HepG2 (cell line): Measurements from ENCODE around the gene MYL6B. TPM values are rescaled to one million over a fixed set of nuclear protein-coding genes. Genes with fewer than 3 reads are reported as not detected.

ENCODE experiments used
- ATAC-seq: fragments of 200-7000 bp; cut with Tn5 transposase; 3 replicates; pipeline ENCODE4 v1.9.1; 2020; ENCODE audit warnings: mild to moderate bottlenecking, moderate library complexity
- BruUV-seq: library from RNA; stranded (reverse); fragments of 400-500 nt; replicated peaks from 2 replicates; lab custom pipeline; 2021; lab: Mats Ljungman, UMichigan
- CTCF ChIA-PET: fragments of 300-600 bp; formaldehyde crosslinking; extraction: SDS; loops from one replicate; lab custom pipeline; 2021; ENCODE audit warnings: low total read pairs, inconsistent platforms, low intra/inter-chr PET ratio; lab: Yijun Ruan, JAX
- POLR2A ChIA-PET: fragments of 350-600 bp; sonication (Branson Sonifier 250); formaldehyde crosslinking; loops from one replicate; lab custom pipeline; 2020; ENCODE audit warnings: antibody characterized with exemption, inconsistent platforms; lab: Yijun Ruan, JAX
- DNase-seq: peaks from one replicate; pipeline ENCODE4 v3.0.0-alpha.2; 2015; ENCODE audit warnings: low spot score
- FAIRE-seq: peaks from 3 replicates; lab custom pipeline; 2011; peaks lifted over from hg19 to GRCh38; lab: Jason Lieb, UNC
- H2AFZ ChIP-seq: one replicate; pipeline ENCODE4 v1.6.1; 2011; ENCODE audit warnings: low read length, inconsistent platforms
- H3K27ac ChIP-seq: fragments of 300-600 bp; 3 replicates; pipeline ENCODE4 v1.8.0; 2011; ENCODE audit warnings: mixed run types, mild to moderate bottlenecking, mixed read lengths, low read length, inconsistent platforms; ENCODE audit not compliant: insufficient read depth; ENCODE audit errors: extremely low read length
- H3K27me3 ChIP-seq, 2 experiments: fragments of 200-600 bp in 1 of 2; 2 replicates in 1 of 2; 3 replicates in 1 of 2; pipeline versions ENCODE4 v1.6.0 to v1.8.0; 2011; ENCODE audit warnings: low read length in 2 of 2, mild to moderate bottlenecking in 2 of 2, moderate library complexity in 2 of 2, inconsistent platforms in 1 of 2; ENCODE audit not compliant: insufficient read depth in 2 of 2, control insufficient read depth in 1 of 2
- H3K36me3 ChIP-seq, 2 experiments: fragments of 200-600 bp in 1 of 2; replicated peaks in 1 of 2; 2 replicates in 1 of 2; 3 replicates in 1 of 2; pipeline versions ENCODE4 v1.5.1 to v1.8.0; 2011; ENCODE audit warnings: low read length in 2 of 2, inconsistent platforms in 1 of 2; ENCODE audit not compliant: insufficient read depth in 2 of 2, control insufficient read depth in 1 of 2
- H3K4me1 ChIP-seq: 2 replicates; pipeline ENCODE4 v1.5.1; 2012; ENCODE audit warnings: low read length, inconsistent platforms; ENCODE audit not compliant: insufficient read depth
- H3K4me2 ChIP-seq: 2 replicates; pipeline ENCODE4 v1.6.0; 2011; ENCODE audit warnings: low read depth, low read length, inconsistent platforms
- H3K4me3 ChIP-seq, 3 experiments: fragments of 200-600 bp in 1 of 3; sonication (generic), shearing (Covaris generic) in 1 of 3; replicated peaks in 1 of 3; 2 replicates each; pipeline ENCODE4 v1.5.1; 2011 to 2016; ENCODE audit warnings: low read length in 3 of 3, inconsistent platforms in 2 of 3, low read depth in 2 of 3, mild to moderate bottlenecking in 2 of 3, control low read depth in 1 of 3, mixed read lengths in 1 of 3; ENCODE audit not compliant: insufficient read depth in 1 of 3
- H3K79me2 ChIP-seq: one replicate; pipeline ENCODE4 v1.6.1; 2011; ENCODE audit warnings: low read length, inconsistent platforms; ENCODE audit not compliant: insufficient read depth
- H3K9ac ChIP-seq: 2 replicates; pipeline ENCODE4 v1.6.0; 2011; ENCODE audit warnings: mild to moderate bottlenecking, low read depth, low read length, inconsistent platforms; ENCODE audit not compliant: insufficient read depth
- H3K9me3 ChIP-seq: 2 replicates; pipeline ENCODE4 v1.5.1; 2012; ENCODE audit warnings: mild to moderate bottlenecking, low read length
- H4K20me1 ChIP-seq: 2 replicates; pipeline ENCODE4 v1.6.0; 2011; ENCODE audit warnings: inconsistent platforms, mild to moderate bottlenecking, low read length, moderate library complexity; ENCODE audit not compliant: insufficient read depth
- AKAP8 ChIP-seq: sonication (generic); formaldehyde crosslinking; IDR thresholded peaks from 2 replicates; pipeline ENCODE4 v1.5.1; 2020; ENCODE audit warnings: mild to moderate bottlenecking, missing genetic modification reagents
- EP300 ChIP-seq, 3 experiments: sonication (generic) in 1 of 3; formaldehyde crosslinking in 1 of 3; IDR thresholded peaks; 2 replicates each; pipeline versions ENCODE4 v1.5.1 to v1.6.1; 2011 to 2020; ENCODE audit warnings: low read depth in 2 of 3, low read length in 2 of 3, borderline replicate concordance in 1 of 3, improper control_type of control experiment in 1 of 3, mild to moderate bottlenecking in 1 of 3, missing genetic modification reagents in 1 of 3, moderate library complexity in 1 of 3
- GLI4 ChIP-seq: sonication (generic); formaldehyde crosslinking; IDR thresholded peaks from 2 replicates; pipeline ENCODE4 v1.5.1; 2020; ENCODE audit warnings: missing genetic modification reagents, mild to moderate bottlenecking, moderate library complexity, borderline replicate concordance
- HMGXB4 ChIP-seq, 2 experiments: sonication (generic) in 1 of 2; formaldehyde crosslinking in 1 of 2; IDR thresholded peaks; 2 replicates each; pipeline versions ENCODE4 v1.4.0 to v1.6.1; 2018 to 2020; ENCODE audit warnings: missing genetic modification reagents in 2 of 2, borderline replicate concordance in 1 of 2, low read depth in 1 of 2, mild to moderate bottlenecking in 1 of 2, missing biosample characterization in 1 of 2
- NCOA2 ChIP-seq: sonication (generic); formaldehyde crosslinking; IDR thresholded peaks from 2 replicates; pipeline ENCODE4 v1.8.0; 2022; ENCODE audit warnings: inconsistent platforms
- NR2C2 ChIP-seq: sonication (generic); formaldehyde crosslinking; IDR thresholded peaks from 2 replicates; pipeline ENCODE4 v1.4.0; 2020; ENCODE audit warnings: missing genetic modification reagents, mild to moderate bottlenecking, moderate library complexity, borderline replicate concordance
- UBTF ChIP-seq: sonication (generic); formaldehyde crosslinking; IDR thresholded peaks from 2 replicates; pipeline ENCODE4 v1.4.0; 2020; ENCODE audit warnings: mild to moderate bottlenecking, missing genetic modification reagents
- ZKSCAN8 ChIP-seq: IDR thresholded peaks from 2 replicates; pipeline ENCODE4 v1.6.1; 2016; ENCODE audit warnings: borderline replicate concordance, missing genetic modification reagents, missing compliant biosample characterization
- WGBS: methylation state at CpG from one replicate; pipeline ENCODE4 v1.1.6; 2017; ENCODE audit warnings: low lambda C conversion rate; 5-methylcytosine and 5-hydroxymethylcytosine counted together
- in situ Hi-C: cut with HindIII; loops from 2 replicates; pipeline ENCODE4 v1.10.0; 2017; ENCODE audit warnings: low pct_unique_long_range_greater_than_20kb; ENCODE audit not compliant: extremely low pct_ligation_motif_present
- intact Hi-C: fragments of 100-400 bp; cut with micrococcal nuclease; formaldehyde crosslinking; loops from one replicate; pipeline ENCODE4 v1.10.0; 2022; ENCODE audit not compliant: unreplicated experiment
- polyA plus RNA-seq, 8 experiments: library from polyadenylated mRNA; depleted of rRNA in 3 of 8; stranded (reverse) in 7 of 8; unstranded in 1 of 8; fragments of >200 nt; fragmentation: Illumina TruSeq in 4 of 8; extraction: Trizol in 4 of 8; gene quantifications; 2 replicates each; pipeline versions ENCODE4 v1.2.1 to v1.2.3, GENCODE V29; 2011 to 2016; ENCODE audit warnings: low read depth in 4 of 8, missing spikeins in 1 of 8, mixed read lengths in 1 of 8; ENCODE audit not compliant: insufficient read depth in 1 of 8
- total RNA-seq, 5 experiments: library from RNA; depleted of rRNA; stranded (reverse); fragments of >200 nt; fragmentation: Illumina TruSeq; extraction: Trizol; gene quantifications; 2 replicates each; pipeline ENCODE4 v1.2.3, GENCODE V29; 2016; ENCODE audit warnings: low read depth in 1 of 5
- TF ChIP-seq, protein P1 (sequence below): IDR thresholded peaks from 2 replicates; pipeline ENCODE4 v1.6.1; 2016; ENCODE audit warnings: missing biosample characterization, missing genetic modification reagents, low read depth

Gene MYL6B
- total and polyA plus RNA-seq, 2 of the 13 experiments (the other 11 are each of a cell fraction or from before 2014, with no cell fraction given) = 75.7 to 88.7 TPM

- H4K20me1 ChIP-seq = no peaks in the 10 kb centered on the region
- H3K79me2 ChIP-seq = peaks cover 19% of the 10 kb centered on the region
- no peaks in the 10 kb centered on the region; a peak in 1 of 5 replicates for H3K27me3 ChIP-seq
- peak overlapping the region; percentile 76 for H2AFZ ChIP-seq
- no peaks in the 10 kb centered on the region for H3K9me3 ChIP-seq
- peak overlapping the region; percentile 76 to 94 (median 93) for H3K4me3 ChIP-seq
- CTCF ChIA-PET = interaction anchor here (1.1 to 2.7 kb wide), 4 partner anchors 32 to 71 kb away, joined by 3 to 49 read pairs (median 14); partner anchors contain the start of genes ESYT1, MYL6, MYL6B and ZC3H10
- peak overlapping the region; percentile 74 for H3K27ac ChIP-seq
- BruUV-seq = no TSS peak
- H3K9ac ChIP-seq = peak overlapping the region; percentile 76
- no peak for FAIRE-seq
- peak overlapping the region; percentile 86 for H3K4me2 ChIP-seq
- peaks cover 34% of the 10 kb centered on the region for H3K4me1 ChIP-seq
- 1% methylated on average over 41 of the region's 42 CpGs for WGBS
- POLR2A ChIA-PET = interaction anchor here (0.7 to 3.6 kb wide), 19 partner anchors 9 to 298 kb away, joined by 3 to 48 read pairs (median 5); partner anchors contain the start of genes CNPY2, ESYT1, GLS2 and MYL6
- DNase-seq = peak; percentile 83
- intact Hi-C loops = loop anchor here (1.0 to 5.0 kb wide), 4 partner anchors 33 to 272 kb away; partner anchors contain the start of gene MYL6
- ATAC-seq = peak; percentile 71
- in situ Hi-C loops = loop anchor here (5.0 to 10.0 kb wide), 3 partner anchors 63 to 275 kb away; partner anchors contain the start of genes ANKRD52, ESYT1 and SPRYD4
- peaks cover 0 to 8% of the 10 kb centered on the region in 2 experiments; a peak in 2 of 5 replicates for H3K36me3 ChIP-seq
- peak; percentile 48; the same call in 1 of the 2 replicates for TF ChIP-seq ZKSCAN8 (CRISPR knock-in tag)
- TF ChIP-seq NR2C2 (CRISPR knock-in tag) = peak; percentile 25; the same call in 1 of the 2 replicates
- TF ChIP-seq, protein P1, sequence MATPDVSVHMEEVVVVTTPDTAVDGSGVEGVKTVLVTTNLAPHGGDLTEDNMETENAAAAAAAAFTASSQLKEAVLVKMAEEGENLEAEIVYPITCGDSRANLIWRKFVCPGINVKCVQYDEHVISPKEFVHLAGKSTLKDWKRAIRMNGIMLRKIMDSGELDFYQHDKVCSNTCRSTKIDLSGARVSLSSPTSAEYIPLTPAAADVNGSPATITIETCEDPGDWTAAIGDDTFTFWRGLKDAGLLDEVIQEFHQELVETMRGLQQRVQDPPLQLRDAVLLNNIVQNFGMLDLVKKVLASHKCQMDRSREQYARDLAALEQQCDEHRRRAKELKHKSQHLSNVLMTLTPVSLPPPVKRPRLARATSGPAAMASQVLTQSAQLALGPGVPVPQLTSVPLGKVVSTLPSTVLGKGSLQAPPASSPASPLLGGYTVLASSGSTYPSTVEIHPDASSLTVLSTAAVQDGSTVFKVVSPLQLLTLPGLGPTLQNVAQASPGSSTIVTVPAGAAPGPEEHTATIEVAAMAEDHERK = 0 out of 2 replicates have a peak, but pooled peaks have one; percentile 14
- peak; percentile 47; the same call in 1 of the 2 replicates for TF ChIP-seq NCOA2
- TF ChIP-seq UBTF (CRISPR knock-in tag) = peak; percentile 70
- TF ChIP-seq HMGXB4 (CRISPR knock-in tag; IDR thresholded peaks at IDR 0.05; ENCODE audit: borderline replicate concordance in 1 of 2, low read depth in 1 of 2) = peak; percentile 96 to 100
- no peak for TF ChIP-seq AKAP8 (CRISPR knock-in tag)
- TF ChIP-seq EP300 (IDR thresholded peaks at IDR 0.05; ENCODE audit: low read depth in 2 of 2, low read length in 2 of 2) = peak in 1 of 2 experiments; percentile 26; a peak in 2 of 4 replicates
- TF ChIP-seq EP300 (CRISPR knock-in tag; IDR thresholded peaks at IDR 0.05; ENCODE audit: borderline replicate concordance) = no peak
- TF ChIP-seq GLI4 (CRISPR knock-in tag) = no peak
These were observed 37.7 kb downstream of the MYL6B start for GRCh38 chr12:56189918-56190694.
